ENCODE results near the gene IL20.

The IL20 gene

GRCh38 chr1:206895837-206896242, 30.4 kb downstream of the IL20 start:
- H3K23ac ChIP-seq (ENCODE audit: low read depth, low read length, poor library complexity), result no peak overlapping the region
- H3K4me2 ChIP-seq (ENCODE audit: insufficient read depth, low read length, poor library complexity, severe bottlenecking), result no peak overlapping the region
- WGBS, 2 donors (ENCODE audit: extremely low coverage in 2 of 2, insufficient read length in 2 of 2, insufficient replicate concordance in 1 of 2), result no CpG with 5 or more reads among the region's 3 CpGs
- H3K9ac ChIP-seq (ENCODE audit: low read depth, low read length, poor library complexity), result no peak overlapping the region
- no peaks in the 10 kb centered on the region for H3K79me1 ChIP-seq (ENCODE audit: low read depth, low read length)
- no peaks in the 10 kb centered on the region for H3K9me3 ChIP-seq (replicated peaks in 1 of 2; ENCODE audit: control insufficient read depth in 2 of 2, insufficient read depth in 1 of 2, low read depth in 1 of 2, low read length in 2 of 2)
- no peak overlapping the region for H3K18ac ChIP-seq (ENCODE audit: low read length)
- no peak overlapping the region for H2BK120ac ChIP-seq (ENCODE audit: low read depth, low read length)
- H4K91ac ChIP-seq (ENCODE audit: low read depth, low read length, poor library complexity), result no peak overlapping the region
- H3K4me1 ChIP-seq (ENCODE audit: control insufficient read depth in 2 of 2, insufficient read depth in 1 of 2, low read depth in 1 of 2, low read length in 2 of 2), result peaks cover 0 to 6% of the 10 kb centered on the region in 2 donors
- no peak overlapping the region for H2BK15ac ChIP-seq (ENCODE audit: low read length)
- H3K27ac ChIP-seq (replicated peaks; ENCODE audit: low read length), result no peak overlapping the region
- no peak overlapping the region for H3K14ac ChIP-seq (ENCODE audit: low read length)
- H2BK12ac ChIP-seq (ENCODE audit: low read length), result no peak overlapping the region
- no peak overlapping the region for H4K8ac ChIP-seq (ENCODE audit: low read depth, low read length)
- H3K27me3 ChIP-seq (ENCODE audit: control insufficient read depth in 3 of 3, insufficient read depth in 3 of 3, low read depth in 1 of 3, low read length in 3 of 3), result peaks cover 0 to 10% (median 0%) of the 10 kb centered on the region in 3 experiments
- H2AK5ac ChIP-seq (ENCODE audit: low read depth, low read length), result no peak overlapping the region
- H2BK5ac ChIP-seq (ENCODE audit: low read length), result no peak overlapping the region
- H3K36me3 ChIP-seq (replicated peaks in 1 of 2; ENCODE audit: control insufficient read depth in 2 of 2, insufficient read depth in 2 of 2, low read length in 2 of 2), result no peaks in the 10 kb centered on the region
- no peak overlapping the region for H3K4ac ChIP-seq (ENCODE audit: low read length)
- H2AFZ ChIP-seq (ENCODE audit: low read length), result no peak overlapping the region
- no peak for DNase-seq (ENCODE audit: low spot score)
- H3K4me3 ChIP-seq (ENCODE audit: low read length in 2 of 2), result no peak overlapping the region

GRCh38 chr1:206896261-206896660, 30.8 kb downstream of the IL20 start:
- Histone ChIP-seq H3K14ac (ENCODE audit: low read length) (no peak overlapping the region), H3K9ac (ENCODE audit: low read depth, low read length, poor library complexity) (no peak overlapping the region), H3K18ac (ENCODE audit: low read length) (no peak overlapping the region), H3K4me3 (ENCODE audit: low read length in 2 of 2) (no peak overlapping the region), H2AK5ac (ENCODE audit: low read depth, low read length) (no peak overlapping the region), H3K4me1 (ENCODE audit: control insufficient read depth in 2 of 2, insufficient read depth in 1 of 2, low read depth in 1 of 2, low read length in 2 of 2) (peaks cover 0 to 6% of the 10 kb centered on the region in 2 donors), H2AFZ (ENCODE audit: low read length) (no peak overlapping the region), H3K9me3 (replicated peaks in 1 of 2; ENCODE audit: control insufficient read depth in 2 of 2, insufficient read depth in 1 of 2, low read depth in 1 of 2, low read length in 2 of 2) (no peaks in the 10 kb centered on the region), H2BK12ac (ENCODE audit: low read length) (no peak overlapping the region), H3K4me2 (ENCODE audit: insufficient read depth, low read length, poor library complexity, severe bottlenecking) (no peak overlapping the region), H2BK5ac (ENCODE audit: low read length) (no peak overlapping the region), H4K91ac (ENCODE audit: low read depth, low read length, poor library complexity) (no peak overlapping the region), H3K79me1 (ENCODE audit: low read depth, low read length) (no peaks in the 10 kb centered on the region), H2BK15ac (ENCODE audit: low read length) (no peak overlapping the region), H3K4ac (ENCODE audit: low read length) (no peak overlapping the region), H3K27ac (replicated peaks; ENCODE audit: low read length) (no peak overlapping the region), H3K36me3 (replicated peaks in 1 of 2; ENCODE audit: control insufficient read depth in 2 of 2, insufficient read depth in 2 of 2, low read length in 2 of 2) (no peaks in the 10 kb centered on the region), H3K27me3 (ENCODE audit: control insufficient read depth in 3 of 3, insufficient read depth in 3 of 3, low read depth in 1 of 3, low read length in 3 of 3) (peaks cover 0 to 10% (median 0%) of the 10 kb centered on the region in 3 experiments), H4K8ac (ENCODE audit: low read depth, low read length) (no peak overlapping the region), H2BK120ac (ENCODE audit: low read depth, low read length) (no peak overlapping the region), H3K23ac (ENCODE audit: low read depth, low read length, poor library complexity) (no peak overlapping the region)
- DNase-seq (ENCODE audit: low spot score), result no peak
- no CpG with 5 or more reads among the region's 3 CpGs for WGBS, 2 donors (ENCODE audit: extremely low coverage in 2 of 2, insufficient read length in 2 of 2, insufficient replicate concordance in 1 of 2)

- Histone ChIP-seq H3K14ac (ENCODE audit: low read length) (no peak within 1 kb of the TSS), H2AFZ (ENCODE audit: low read length) (no peak within 1 kb of the TSS)
Observed at GRCh38 chr1:206897175-206897574, 31.8 kb downstream of the IL20 start, which contains the start of gene IL24. TSS of gene IL24 (plus strand) at chr1:206897443. CDS start at chr1:206897833, 390 bp downstream.

GRCh38 chr1:206898089-206898914, 32.9 kb downstream of the IL20 start:
- no peak overlapping the region for H2BK12ac ChIP-seq (ENCODE audit: low read length)
- no peak overlapping the region for H3K4ac ChIP-seq (ENCODE audit: low read length)
- no peak overlapping the region for H3K9ac ChIP-seq (ENCODE audit: low read depth, low read length, poor library complexity)
- no peak overlapping the region for H2AK5ac ChIP-seq (ENCODE audit: low read depth, low read length)
- no peaks in the 10 kb centered on the region for H3K9me3 ChIP-seq (replicated peaks in 1 of 2; ENCODE audit: control insufficient read depth in 2 of 2, insufficient read depth in 1 of 2, low read depth in 1 of 2, low read length in 2 of 2)
- H4K8ac ChIP-seq (ENCODE audit: low read depth, low read length), result no peak overlapping the region
- no peak overlapping the region for H3K14ac ChIP-seq (ENCODE audit: low read length)
- H3K4me1 ChIP-seq (ENCODE audit: control insufficient read depth in 2 of 2, insufficient read depth in 1 of 2, low read depth in 1 of 2, low read length in 2 of 2), result peaks cover 0 to 6% of the 10 kb centered on the region in 2 donors
- peak overlapping the region; percentile 5 for H3K18ac ChIP-seq (ENCODE audit: low read length)
- H3K27ac ChIP-seq (replicated peaks; ENCODE audit: low read length), result no peak overlapping the region
- H3K4me3 ChIP-seq (ENCODE audit: low read length in 2 of 2), result no peak overlapping the region
- H4K91ac ChIP-seq (ENCODE audit: low read depth, low read length, poor library complexity), result no peak overlapping the region
- H2BK15ac ChIP-seq (ENCODE audit: low read length), result no peak overlapping the region
- H3K36me3 ChIP-seq (replicated peaks in 1 of 2; ENCODE audit: control insufficient read depth in 2 of 2, insufficient read depth in 2 of 2, low read length in 2 of 2), result no peaks in the 10 kb centered on the region
- H3K27me3 ChIP-seq (ENCODE audit: control insufficient read depth in 3 of 3, insufficient read depth in 3 of 3, low read depth in 1 of 3, low read length in 3 of 3), result peaks cover 0 to 4% (median 0%) of the 10 kb centered on the region in 3 experiments
- DNase-seq (ENCODE audit: low spot score), result no peak
- H3K4me2 ChIP-seq (ENCODE audit: insufficient read depth, low read length, poor library complexity, severe bottlenecking), result no peak overlapping the region
- H2AFZ ChIP-seq (ENCODE audit: low read length), result no peak overlapping the region
- WGBS, 2 donors (ENCODE audit: extremely low coverage in 2 of 2, insufficient read length in 2 of 2, insufficient replicate concordance in 1 of 2), result 100% methylated on average over 2 of the region's 11 CpGs
- no peaks in the 10 kb centered on the region for H3K79me1 ChIP-seq (ENCODE audit: low read depth, low read length)
- H2BK5ac ChIP-seq (ENCODE audit: low read length), result peak overlapping the region; percentile 67
- no peak overlapping the region for H3K23ac ChIP-seq (ENCODE audit: low read depth, low read length, poor library complexity)
- no peak overlapping the region for H2BK120ac ChIP-seq (ENCODE audit: low read depth, low read length)

More at GRCh38 chr1:206897175-206897574, 31.8 kb downstream of the IL20 start, which contains the start of gene IL24:
- Histone ChIP-seq H3K23ac (ENCODE audit: low read depth, low read length, poor library complexity) (no peak within 1 kb of the TSS), H3K9me3 (replicated peaks in 1 of 2; ENCODE audit: control insufficient read depth in 2 of 2, insufficient read depth in 1 of 2, low read depth in 1 of 2, low read length in 2 of 2) (no peaks in the 10 kb centered on the region), H3K27ac (replicated peaks; ENCODE audit: low read length) (no peak within 1 kb of the TSS), H3K4ac (ENCODE audit: low read length) (no peak within 1 kb of the TSS), H3K27me3 (ENCODE audit: control insufficient read depth in 3 of 3, insufficient read depth in 3 of 3, low read depth in 1 of 3, low read length in 3 of 3) (peaks cover 0 to 10% (median 0%) of the 10 kb centered on the region in 3 experiments), H3K79me1 (ENCODE audit: low read depth, low read length) (no peaks in the 10 kb centered on the region), H3K18ac (ENCODE audit: low read length) (no peak within 1 kb of the TSS), H2BK5ac (ENCODE audit: low read length) (no peak within 1 kb of the TSS), H2BK12ac (ENCODE audit: low read length) (no peak within 1 kb of the TSS), H3K9ac (ENCODE audit: low read depth, low read length, poor library complexity) (no peak within 1 kb of the TSS), H2BK120ac (ENCODE audit: low read depth, low read length) (no peak within 1 kb of the TSS), H3K4me1 (ENCODE audit: control insufficient read depth in 2 of 2, insufficient read depth in 1 of 2, low read depth in 1 of 2, low read length in 2 of 2) (peaks cover 0 to 6% of the 10 kb centered on the region in 2 donors), H3K4me3 (ENCODE audit: low read length in 2 of 2) (no peak within 1 kb of the TSS), H3K4me2 (ENCODE audit: insufficient read depth, low read length, poor library complexity, severe bottlenecking) (no peak within 1 kb of the TSS), H4K8ac (ENCODE audit: low read depth, low read length) (no peak within 1 kb of the TSS), H3K36me3 (replicated peaks in 1 of 2; ENCODE audit: control insufficient read depth in 2 of 2, insufficient read depth in 2 of 2, low read length in 2 of 2) (no peaks in the 10 kb centered on the region), H4K91ac (ENCODE audit: low read depth, low read length, poor library complexity) (no peak within 1 kb of the TSS), H2AK5ac (ENCODE audit: low read depth, low read length) (no peak within 1 kb of the TSS), H2BK15ac (ENCODE audit: low read length) (no peak within 1 kb of the TSS)
- DNase-seq (ENCODE audit: low spot score), result no peak
- WGBS, 2 donors (ENCODE audit: extremely low coverage in 2 of 2, insufficient read length in 2 of 2, insufficient replicate concordance in 1 of 2), result no CpG with 5 or more reads among the region's 4 CpGs
